ENCODE measurements around the gene RNFT2. TPM values are rescaled to one million over a fixed set of nuclear protein-coding genes. Genes with fewer than 3 reads are reported as not detected.
A peak's percentile ranks its signal among the peaks of the same experiment; 100 is the strongest.

The RNFT2 gene
- total RNA-seq, 2 experiments from 2014 or later, result 13.0 to 15.8 TPM

DNA sequence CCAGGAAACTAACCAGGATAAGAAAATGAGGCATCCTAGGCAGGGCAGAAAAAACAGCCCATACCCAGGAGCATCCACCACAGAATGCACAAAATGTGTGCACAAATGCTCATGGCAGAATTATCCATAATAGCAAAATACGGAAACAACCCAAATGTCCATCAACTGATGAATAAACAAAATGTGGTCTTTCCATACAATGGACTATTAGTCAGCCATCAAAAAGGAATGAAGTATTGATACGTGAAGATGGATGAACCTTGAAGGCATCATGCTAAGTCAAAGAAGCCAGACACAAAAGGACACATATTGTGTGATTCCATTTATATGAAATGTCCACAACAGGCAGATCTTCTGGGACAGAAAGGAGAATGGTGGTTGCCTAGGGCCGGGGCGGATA is 124.1 kb downstream of the RNFT2 start:
- Mint-ChIP-seq H3K9me3 (no peaks in the 10 kb centered on the region), H3K36me3 (ENCODE audit: low read depth) (no peaks in the 10 kb centered on the region), H3K4me3 (no peak overlapping the region), H3K27me3 (ENCODE audit: low read depth) (peaks cover 18% of the 10 kb centered on the region), H3K4me1 (ENCODE audit: low read depth) (peaks cover 6% of the 10 kb centered on the region), H3K27ac (no peak overlapping the region)
- CTCF ChIA-PET, result no interaction called here
- intact Hi-C loops (cut with micrococcal nuclease), result no loop called here
- no peak for DNase-seq

DNA sequence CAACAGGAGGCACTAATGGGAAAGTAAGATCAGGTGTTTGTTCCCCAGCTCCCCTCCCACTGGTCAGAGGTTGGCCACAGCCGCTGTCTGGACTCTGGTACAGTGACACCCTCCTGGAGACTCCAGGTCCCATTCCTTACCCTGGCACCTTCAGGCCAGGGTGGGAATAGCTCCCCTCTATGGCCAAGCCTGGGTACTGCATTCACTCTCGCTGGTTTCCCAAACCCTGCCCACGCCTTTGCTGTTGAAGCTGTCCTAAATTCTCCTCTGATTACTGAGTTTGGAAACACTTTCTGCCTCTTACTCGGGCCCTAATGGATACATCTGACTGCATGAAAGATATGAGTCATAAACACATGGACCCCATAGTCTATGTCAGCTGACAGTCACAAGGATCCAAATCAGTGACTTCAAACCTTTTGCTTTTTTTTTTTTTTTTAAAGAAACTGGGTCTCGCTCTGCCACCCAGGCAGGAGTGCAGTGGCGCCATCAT is 125.2 kb downstream of the RNFT2 start:
- DNase-seq, result peak; percentile 20
- no peak overlapping the region for H3K27ac Mint-ChIP-seq
- H3K36me3 Mint-ChIP-seq (ENCODE audit: low read depth), result no peaks in the 10 kb centered on the region
- CTCF ChIA-PET, result interaction anchor here (0.6 to 1.2 kb wide), 6 partner anchors 13 to 695 kb away, joined by 3 to 5 read pairs (median 3); no protein-coding TSS in a partner anchor
- intact Hi-C loops (cut with micrococcal nuclease), result no loop called here
- H3K4me1 Mint-ChIP-seq (ENCODE audit: low read depth), result peaks cover 6% of the 10 kb centered on the region
- no peak overlapping the region for H3K4me3 Mint-ChIP-seq
- H3K9me3 Mint-ChIP-seq, result no peaks in the 10 kb centered on the region
- peaks cover 7% of the 10 kb centered on the region for H3K27me3 Mint-ChIP-seq (ENCODE audit: low read depth)

GRCh38 chr12:116864371-116865160 is 126.5 kb downstream of the RNFT2 start:
- intact Hi-C loops (cut with micrococcal nuclease), result no loop called here
- peaks cover 7% of the 10 kb centered on the region for H3K27me3 Mint-ChIP-seq (ENCODE audit: low read depth)
- H3K36me3 Mint-ChIP-seq (ENCODE audit: low read depth), result no peaks in the 10 kb centered on the region
- H3K9me3 Mint-ChIP-seq, result no peaks in the 10 kb centered on the region
- no peak overlapping the region for H3K27ac Mint-ChIP-seq
- H3K4me1 Mint-ChIP-seq (ENCODE audit: low read depth), result peaks cover 6% of the 10 kb centered on the region
- CTCF ChIA-PET, result no interaction called here
- DNase-seq, result no peak
- H3K4me3 Mint-ChIP-seq, result no peak overlapping the region

DNA sequence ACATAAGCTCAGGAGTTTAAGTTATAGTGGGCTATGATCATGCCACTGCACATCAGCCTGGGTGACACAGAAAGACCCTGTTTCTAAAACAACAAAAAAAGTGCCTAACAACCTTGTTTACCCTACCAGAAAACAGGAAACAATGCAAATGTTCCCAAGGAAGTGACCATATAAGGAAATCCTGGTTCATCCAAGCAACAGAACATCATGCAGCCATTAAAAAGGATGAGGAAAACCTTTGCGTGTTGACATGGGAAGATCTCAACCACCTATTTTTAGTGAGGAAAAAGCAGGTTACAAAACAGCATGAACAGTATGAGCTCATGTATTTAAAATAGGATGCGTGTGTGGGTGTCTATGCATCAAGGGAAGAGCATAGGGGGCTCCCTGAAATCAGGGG is 129.4 kb downstream of the RNFT2 start:
- H3K4me1 Mint-ChIP-seq (ENCODE audit: low read depth), result no peaks in the 10 kb centered on the region
- H3K4me3 Mint-ChIP-seq, result no peak overlapping the region
- CTCF ChIA-PET, result interaction anchor here (0.6 to 0.7 kb wide), 2 partner anchors 13 to 158 kb away, joined by 3 read pairs; no protein-coding TSS in a partner anchor
- intact Hi-C loops (cut with micrococcal nuclease), result no loop called here
- no peak overlapping the region for H3K27ac Mint-ChIP-seq
- no peaks in the 10 kb centered on the region for H3K9me3 Mint-ChIP-seq
- peaks cover 2% of the 10 kb centered on the region for H3K27me3 Mint-ChIP-seq (ENCODE audit: low read depth)
- H3K36me3 Mint-ChIP-seq (ENCODE audit: low read depth), result no peaks in the 10 kb centered on the region
- DNase-seq, result no peak

GRCh38 chr12:116870306-116870705 is 132.2 kb downstream of the RNFT2 start:
- Mint-ChIP-seq H3K9me3 (peaks cover 5% of the 10 kb centered on the region), H3K27me3 (ENCODE audit: low read depth) (peaks cover 10% of the 10 kb centered on the region), H3K4me1 (ENCODE audit: low read depth) (peaks cover 5% of the 10 kb centered on the region), H3K36me3 (ENCODE audit: low read depth) (no peaks in the 10 kb centered on the region), H3K4me3 (no peak overlapping the region), H3K27ac (no peak overlapping the region)
- intact Hi-C loops (cut with micrococcal nuclease), result no loop called here
- no peak for DNase-seq
- CTCF ChIA-PET, result no interaction called here

- CTCF ChIA-PET, result no interaction called here
- Mint-ChIP-seq H3K27me3 (ENCODE audit: low read depth) (peaks cover 42% of the 10 kb centered on the region), H3K27ac (no peak overlapping the region)
Observed at GRCh38 chr12:116874324-116874995, 136.3 kb downstream of the RNFT2 start.

DNA sequence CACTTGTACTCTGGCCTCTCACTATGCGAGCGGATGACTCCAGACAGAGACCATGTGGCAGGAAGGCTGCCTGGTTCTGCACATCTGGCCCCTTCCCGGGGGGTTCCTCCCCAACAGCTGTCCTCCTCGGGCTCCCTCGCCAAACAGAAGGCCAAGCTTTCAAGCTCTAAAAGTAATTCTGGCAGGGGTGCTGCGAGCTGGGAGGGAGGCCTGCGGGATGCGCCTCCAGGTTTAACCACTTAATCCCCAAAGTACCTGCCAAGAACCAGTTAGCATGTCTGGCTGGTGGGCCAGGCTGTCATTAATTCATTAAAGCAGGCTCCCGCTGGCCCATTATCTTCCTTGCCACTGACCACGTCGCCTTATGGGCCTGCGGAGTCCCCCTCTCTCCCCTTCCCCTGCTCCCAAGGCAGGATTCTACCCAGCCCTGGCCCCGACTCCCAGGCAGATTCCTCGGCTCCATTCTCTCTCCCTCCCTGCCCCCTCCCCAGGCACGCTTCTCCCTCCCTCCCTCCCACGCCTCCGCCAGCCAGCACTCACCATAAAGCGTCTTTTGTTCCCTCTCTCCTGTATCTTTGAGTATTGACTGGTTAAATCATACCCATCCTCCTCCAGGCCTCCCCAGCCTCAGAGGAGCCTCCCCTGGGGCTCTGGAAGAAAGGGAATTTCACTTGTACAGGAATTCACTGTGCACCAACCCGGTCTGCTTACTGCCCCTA is 138.2 kb downstream of the RNFT2 start:
- Mint-ChIP-seq H3K27ac (no peak overlapping the region), H3K27me3 (ENCODE audit: low read depth) (peaks cover 54% of the 10 kb centered on the region), H3K9me3 (peaks cover 5% of the 10 kb centered on the region), H3K4me1 (ENCODE audit: low read depth) (peaks cover 24% of the 10 kb centered on the region), H3K4me3 (no peak overlapping the region), H3K36me3 (ENCODE audit: low read depth) (no peaks in the 10 kb centered on the region)
- no peak for DNase-seq
- CTCF ChIA-PET, result interaction anchor here (1.8 kb wide), 1 partner anchor 13 kb away, joined by 5 read pairs; no protein-coding TSS in a partner anchor
- intact Hi-C loops (cut with micrococcal nuclease), result no loop called here

More at GRCh38 chr12:116874324-116874995, 136.3 kb downstream of the RNFT2 start:
- intact Hi-C loops (cut with micrococcal nuclease), result no loop called here
- Mint-ChIP-seq H3K9me3 (peaks cover 5% of the 10 kb centered on the region), H3K4me3 (no peak overlapping the region), H3K4me1 (ENCODE audit: low read depth) (peaks cover 14% of the 10 kb centered on the region), H3K36me3 (ENCODE audit: low read depth) (no peaks in the 10 kb centered on the region)
- no peak for DNase-seq

GRCh38 chr12:116878567-116879508 is 140.7 kb downstream of the RNFT2 start:
- peaks cover 74% of the 10 kb centered on the region for H3K27me3 Mint-ChIP-seq (ENCODE audit: low read depth)
- intact Hi-C loops (cut with micrococcal nuclease), result no loop called here
- CTCF ChIA-PET, result no interaction called here
- no peaks in the 10 kb centered on the region for H3K36me3 Mint-ChIP-seq (ENCODE audit: low read depth)
- H3K9me3 Mint-ChIP-seq, result peaks cover 5% of the 10 kb centered on the region
- no peak for DNase-seq
- H3K4me3 Mint-ChIP-seq, result peak overlapping the region; percentile 69
- H3K4me1 Mint-ChIP-seq (ENCODE audit: low read depth), result peaks cover 26% of the 10 kb centered on the region
- H3K27ac Mint-ChIP-seq, result no peak overlapping the region

GRCh38 chr12:116879509-116880212 is 141.5 kb downstream of the RNFT2 start:
- H3K9me3 Mint-ChIP-seq, result peaks cover 2% of the 10 kb centered on the region
- CTCF ChIA-PET, result interaction anchor here (0.6 kb wide), 1 partner anchor 291 kb away, joined by 3 read pairs; no protein-coding TSS in a partner anchor
- H3K4me1 Mint-ChIP-seq (ENCODE audit: low read depth), result peaks cover 26% of the 10 kb centered on the region
- H3K4me3 Mint-ChIP-seq, result peak overlapping the region; percentile 78
- intact Hi-C loops (cut with micrococcal nuclease), result no loop called here
- H3K36me3 Mint-ChIP-seq (ENCODE audit: low read depth), result no peaks in the 10 kb centered on the region
- no peak for DNase-seq
- no peak overlapping the region for H3K27ac Mint-ChIP-seq
- H3K27me3 Mint-ChIP-seq (ENCODE audit: low read depth), result peaks cover 72% of the 10 kb centered on the region

- Mint-ChIP-seq H3K27ac (no peak overlapping the region), H3K4me1 (ENCODE audit: low read depth) (peaks cover 26% of the 10 kb centered on the region), H3K36me3 (ENCODE audit: low read depth) (no peaks in the 10 kb centered on the region), H3K9me3 (no peaks in the 10 kb centered on the region), H3K4me3 (peak overlapping the region; percentile 78), H3K27me3 (ENCODE audit: low read depth) (peaks cover 70% of the 10 kb centered on the region)
- no peak for DNase-seq
- CTCF ChIA-PET, result interaction anchor here (0.6 kb wide), 1 partner anchor 292 kb away, joined by 3 read pairs; no protein-coding TSS in a partner anchor
- intact Hi-C loops (cut with micrococcal nuclease), result no loop called here
Observed at GRCh38 chr12:116880213-116880816, 142.2 kb downstream of the RNFT2 start.

All from activated naive CD4-positive, alpha-beta T cell treated with anti-CD3 and anti-CD28 coated beads for 36 hours (primary cell).